HG02852 (cell line): ENCODE data around the gene MSRB1.
"Not testable (repeated sequence)": the region's sequence is repeated elsewhere in the genome, so short reads cannot be mapped to it uniquely, and the experiment has no call there.

Source experiments
- ATAC-seq: cut with Tn5 transposase; IDR thresholded peaks from one replicate; pipeline ENCODE4 v1.9.1; 2021; ENCODE audit warnings: mild to moderate bottlenecking, moderate library complexity; ENCODE audit not compliant: unreplicated experiment

Gene MSRB1

GRCh38 chr16:1941162-1942046, 1.6 kb downstream of the MSRB1 start:
- ATAC-seq = no peak

GRCh38 chr16:1940273-1941161, 2.5 kb downstream of the MSRB1 start:
- no peak for ATAC-seq

GRCh38 chr16:1939833-1940232, 3.2 kb downstream of the MSRB1 start:
- not testable (repeated sequence) for ATAC-seq

- no peak for ATAC-seq
Observed at GRCh38 chr16:1938910-1939309, 4.1 kb downstream of the MSRB1 start.

- no peak for ATAC-seq
Observed at GRCh38 chr16:1938316-1938715, 4.7 kb downstream of the MSRB1 start.

- ATAC-seq = no peak
Observed at GRCh38 chr16:1936945-1937479, 6.0 kb downstream of the MSRB1 start.

- no peak for ATAC-seq
Observed at GRCh38 chr16:1933097-1933661, 9.8 kb downstream of the MSRB1 start.

- ATAC-seq = no peak
Observed at GRCh38 chr16:1932050-1933028, 10.7 kb downstream of the MSRB1 start.

GRCh38 chr16:1930338-1930720, 12.7 kb downstream of the MSRB1 start:
- ATAC-seq = no peak

GRCh38 chr16:1929578-1930337, 13.2 kb downstream of the MSRB1 start:
- peak; percentile 87 for ATAC-seq

- ATAC-seq = peak; percentile 9
Observed at GRCh38 chr16:1929105-1929504, 13.9 kb downstream of the MSRB1 start.

GRCh38 chr16:1926271-1926670, 16.7 kb downstream of the MSRB1 start:
- no peak for ATAC-seq

GRCh38 chr16:1924095-1924494, 18.9 kb downstream of the MSRB1 start:
- no peak for ATAC-seq

- no peak for ATAC-seq
Observed at GRCh38 chr16:1923299-1924034, 19.5 kb downstream of the MSRB1 start.

GRCh38 chr16:1922357-1922756, 20.6 kb downstream of the MSRB1 start:
- ATAC-seq = no peak

- no peak for ATAC-seq
Observed at GRCh38 chr16:1920727-1921171, 22.2 kb downstream of the MSRB1 start.

GRCh38 chr16:1920122-1920521, 22.9 kb downstream of the MSRB1 start:
- not testable (repeated sequence) for ATAC-seq

- no peak for ATAC-seq
Observed at GRCh38 chr16:1919327-1919998, 23.5 kb downstream of the MSRB1 start.
